Ovary (tissue), 9 donors: Measurements from ENCODE around the gene SLC23A2. TPM values are rescaled to one million over a fixed set of nuclear protein-coding genes. Genes with fewer than 3 reads are reported as not detected.

Experiments used
- DNase-seq, 5 donors: peaks; one replicate each; pipeline ENCODE4 v3.0.0-alpha.2; 2019 to 2020
- H3K27ac ChIP-seq, 2 donors: fragments of 200-600 bp; one replicate each; pipeline versions ENCODE4 v1.5.1 to v1.8.0; 2019 to 2022
- H3K27me3 ChIP-seq: fragments of 200-600 bp; one replicate; pipeline ENCODE4 v1.8.0; 2022
- H3K36me3 ChIP-seq: fragments of 200-600 bp; sonication (generic); one replicate; pipeline ENCODE4 v1.5.1; 2019
- H3K4me1 ChIP-seq: one replicate; pipeline ENCODE4 v1.8.1; 2013; ENCODE audit warnings: mild to moderate bottlenecking, moderate library complexity; ENCODE audit not compliant: insufficient read depth
- H3K4me3 ChIP-seq: fragments of 200-600 bp; sonication (generic); one replicate; pipeline ENCODE4 v1.5.1; 2017
- H3K9me3 ChIP-seq, 2 donors: fragments of 200-600 bp in 1 of 2; sonication (generic) in 1 of 2; one replicate each; pipeline versions ENCODE4 v1.5.1 to v1.8.1; 2013 to 2019; ENCODE audit warnings: mild to moderate bottlenecking in 1 of 2, moderate library complexity in 1 of 2
- CTCF ChIP-seq, 3 donors: fragments of 450-650 bp in 2 of 3; fragments of 200-600 bp in 1 of 3; IDR thresholded peaks; one replicate each; pipeline versions ENCODE4 v1.5.1 to v1.8.0; 2016 to 2022; ENCODE audit warnings: antibody characterized with exemption in 3 of 3, mild to moderate bottlenecking in 1 of 3
- EP300 ChIP-seq: sonication (generic); formaldehyde crosslinking; IDR thresholded peaks from one replicate; pipeline ENCODE4 v1.6.1; 2017; ENCODE audit warnings: antibody characterized with exemption
- POLR2A ChIP-seq: fragments of 450-650 bp; IDR thresholded peaks from one replicate; pipeline ENCODE4 v1.6.1; 2017; ENCODE audit warnings: antibody characterized with exemption, mild to moderate bottlenecking, moderate library complexity
- WGBS, 3 donors: extraction: QIAGEN DNeasy Blood & Tissue Kit in 1 of 3; methylation state at CpG; one replicate each; pipeline versions ENCODE4 v1.1.5 to v1.1.7; 2013 to 2017; 5-methylcytosine and 5-hydroxymethylcytosine counted together
- intact Hi-C, 4 donors: fragments of 100-400 bp; cut with DNase I; formaldehyde crosslinking; loops; one replicate each; pipeline versions ENCODE4 v1.11.0 to v1.15.1; 2022 to 2023
- polyA plus RNA-seq, 2 donors: library from polyadenylated mRNA; stranded (reverse); fragments of 200-250 nt in 1 of 2; fragments of 350-450 nt in 1 of 2; fragmentation: Illumina TruSeq in 1 of 2; extraction: RNeasy Lipid Tissue Mini Kit (QIAGEN cat#74804) in 1 of 2; gene quantifications; one replicate each; pipeline ENCODE4 v1.2.3, GENCODE V29; 2013 to 2014
- total RNA-seq, 7 donors: library from RNA; depleted of rRNA in 2 of 7; stranded (reverse); fragments of >200 nt in 2 of 7; fragmentation: NEBNext Ultra II Directional in 3 of 7; extraction: Animal tissue kit (Norgen Biotek cat#: 25700) in 3 of 7; gene quantifications; one replicate each; pipeline versions ENCODE4 v1.1.0 to v1.2.4, GENCODE V29; 2016 to 2023
- donor health status: DM: no; HTN: no; CAD: no; lungs with moderate emphysema.
- donor health status: DM: no; HTN: no; CAD: no.
- donor health status: Bipolar disorder and iron deficiency.
- donor health status: DM: yes; HTN: yes; CAD: no.
- donor health status: DM: no; HTN: no; CAD: no.
- donor health status: DM: yes; HTN: yes; CAD: no.

Gene SLC23A2
- total and polyA plus RNA-seq, 9 donors: 28.7 to 95.6 (median 61.0) TPM

GRCh38 chr20:4846821-4847220 lies 154.5 kb downstream of the SLC23A2 start:
- intact Hi-C loops: no loop called here
- no peak for DNase-seq
- no peak for TF ChIP-seq CTCF (IDR thresholded peaks at IDR 0.05)
- TF ChIP-seq EP300: no peak
- no peak for TF ChIP-seq POLR2A
- no peaks in the 10 kb centered on the region for H3K9me3 ChIP-seq
- no peak overlapping the region for H3K27ac ChIP-seq
- no peaks in the 10 kb centered on the region for H3K27me3 ChIP-seq
- H3K36me3 ChIP-seq: no peaks in the 10 kb centered on the region
- 90 to 96% (median 95%) methylated on average over 2 of the region's 2 CpGs for WGBS, 3 donors
- peaks cover 5% of the 10 kb centered on the region for H3K4me1 ChIP-seq
- H3K4me3 ChIP-seq: no peak overlapping the region

GRCh38 chr20:4844751-4845465 lies 156.4 kb downstream of the SLC23A2 start:
- no peaks in the 10 kb centered on the region for H3K9me3 ChIP-seq
- H3K36me3 ChIP-seq: no peaks in the 10 kb centered on the region
- H3K27me3 ChIP-seq: no peaks in the 10 kb centered on the region
- no peak overlapping the region for H3K4me3 ChIP-seq
- H3K27ac ChIP-seq: no peak overlapping the region
- H3K4me1 ChIP-seq: peaks cover 5% of the 10 kb centered on the region
- DNase-seq: no peak
- TF ChIP-seq POLR2A (no peak), EP300 (no peak), CTCF (IDR thresholded peaks at IDR 0.05) (no peak)
- intact Hi-C loops: no loop called here
- 88 to 92% (median 89%) methylated on average over 8 to 9 of the region's 9 CpGs for WGBS, 3 donors

- intact Hi-C loops: no loop called here
- H3K27me3 ChIP-seq: no peaks in the 10 kb centered on the region
- H3K4me1 ChIP-seq: peaks cover 5% of the 10 kb centered on the region
- 27 to 35% (median 34%) methylated on average over 4 of the region's 4 CpGs for WGBS, 3 donors
- H3K27ac ChIP-seq: no peak overlapping the region
- no peak overlapping the region for H3K4me3 ChIP-seq
- TF ChIP-seq POLR2A (no peak), CTCF (IDR thresholded peaks at IDR 0.05) (no peak), EP300 (no peak)
- DNase-seq: no peak
- no peaks in the 10 kb centered on the region for H3K36me3 ChIP-seq
- no peaks in the 10 kb centered on the region for H3K9me3 ChIP-seq
These were observed 157.0 kb downstream of the SLC23A2 start for GRCh38 chr20:4844325-4844724.

- no peak for TF ChIP-seq POLR2A
- intact Hi-C loops: no loop called here
- no peak overlapping the region for H3K4me3 ChIP-seq
- H3K27me3 ChIP-seq: no peaks in the 10 kb centered on the region
- no peaks in the 10 kb centered on the region for H3K36me3 ChIP-seq
- H3K9me3 ChIP-seq: no peaks in the 10 kb centered on the region
- 88 to 100% (median 96%) methylated on average over 1 of the region's 1 CpG for WGBS, 3 donors
- DNase-seq: no peak
- no peak overlapping the region for H3K27ac ChIP-seq
- peaks cover 18% of the 10 kb centered on the region for H3K4me1 ChIP-seq
These were observed 160.5 kb downstream of the SLC23A2 start for GRCh38 chr20:4840801-4841200.

- no peaks in the 10 kb centered on the region for H3K9me3 ChIP-seq
- no peak overlapping the region for H3K4me3 ChIP-seq
- no peak for TF ChIP-seq CTCF (IDR thresholded peaks at IDR 0.05)
- TF ChIP-seq EP300: no peak
- no peak for TF ChIP-seq POLR2A
- no peaks in the 10 kb centered on the region for H3K27me3 ChIP-seq
- no peak overlapping the region for H3K27ac ChIP-seq
- no peak for DNase-seq
- no peaks in the 10 kb centered on the region for H3K36me3 ChIP-seq
- intact Hi-C loops: no loop called here
- 70 to 77% (median 72%) methylated on average over 8 of the region's 8 CpGs for WGBS, 3 donors
- H3K4me1 ChIP-seq: peaks cover 17% of the 10 kb centered on the region
These were observed 162.8 kb downstream of the SLC23A2 start for GRCh38 chr20:4838526-4838925.
